GOT3 (cell line): ENCODE results near the gene DOCK9.

Experiments
- DNase-seq: peaks from one replicate; lab custom pipeline; 2025; ENCODE audit warnings: mixed read lengths; lab: John Stamatoyannopoulos, UW

Gene DOCK9

DNA sequence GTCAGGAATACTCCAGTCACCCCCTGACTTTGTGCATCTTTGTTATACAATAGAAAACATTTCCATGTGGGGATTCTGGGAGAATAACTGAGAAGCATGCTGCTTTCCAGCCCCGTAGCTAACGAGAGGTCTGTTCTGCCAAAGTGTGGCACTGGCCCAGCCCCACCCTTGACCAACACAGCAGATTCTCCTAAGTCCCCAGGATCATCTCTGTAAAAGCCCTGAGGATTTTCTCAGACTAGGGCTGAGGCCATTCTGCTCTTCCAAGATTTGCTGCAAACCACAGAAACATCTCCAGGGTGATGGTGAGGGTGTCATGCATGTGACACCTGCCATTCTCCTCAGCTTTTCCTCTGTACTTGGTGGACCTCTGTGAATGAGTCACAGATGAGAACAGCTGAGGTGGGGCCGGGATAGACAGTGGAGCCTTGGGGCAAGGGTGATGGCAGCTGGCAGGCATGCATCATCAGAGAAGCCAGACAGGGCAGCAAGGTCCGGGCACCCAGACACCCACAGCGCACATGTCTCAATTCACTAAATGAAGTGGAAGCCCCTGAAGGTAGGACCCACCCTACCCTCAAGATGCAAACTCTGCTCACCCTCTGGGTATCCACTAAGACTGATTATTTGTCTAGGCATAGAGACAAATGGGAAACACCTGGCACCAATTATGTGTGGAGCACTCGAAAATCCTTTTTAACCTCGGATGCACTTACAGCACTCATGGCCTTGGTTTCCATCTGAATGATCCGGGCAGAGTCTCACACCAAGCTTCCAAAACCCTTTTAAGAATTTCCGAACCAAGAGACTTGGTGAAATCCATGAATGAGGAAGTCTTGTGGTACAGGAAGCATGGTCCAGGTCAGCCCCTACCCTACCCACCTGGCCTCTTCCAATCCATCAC is 20.1 kb upstream of the DOCK9 start:
- no peak for DNase-seq

DNA sequence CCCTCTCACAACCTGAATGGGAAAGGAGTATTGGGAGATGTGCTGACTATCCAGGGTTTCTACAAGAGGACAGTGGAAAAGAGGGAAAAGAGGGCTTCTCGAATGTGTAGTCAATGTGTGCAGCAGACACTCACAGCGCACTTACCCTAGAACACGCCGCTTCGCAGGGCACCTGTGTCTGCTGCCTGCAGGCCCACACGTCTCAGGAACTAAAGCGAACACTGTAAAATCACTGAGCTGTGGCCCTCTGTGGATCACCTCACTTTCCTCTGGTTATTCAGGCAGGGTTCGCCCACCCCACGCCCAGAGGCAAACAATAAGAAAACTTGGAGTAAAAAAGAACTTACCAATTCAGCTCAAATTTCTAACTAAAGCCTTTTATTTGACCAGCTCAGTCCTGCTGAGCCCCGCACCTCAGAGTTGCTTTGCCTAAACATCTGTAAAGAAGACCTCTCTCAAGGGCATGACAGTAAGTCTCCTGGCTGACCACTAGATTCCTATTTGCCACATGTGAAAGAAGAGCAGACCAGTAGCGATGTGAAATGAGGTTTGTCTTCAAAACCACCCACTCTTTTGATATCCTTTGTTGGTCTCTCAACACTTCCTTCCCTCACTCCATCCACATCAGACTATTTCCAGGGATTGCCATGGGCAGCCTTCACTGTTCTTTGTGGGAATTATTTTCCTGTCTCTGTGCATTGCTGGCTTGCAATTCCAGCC is 19.3 kb upstream of the DOCK9 start:
- no peak for DNase-seq

DNA sequence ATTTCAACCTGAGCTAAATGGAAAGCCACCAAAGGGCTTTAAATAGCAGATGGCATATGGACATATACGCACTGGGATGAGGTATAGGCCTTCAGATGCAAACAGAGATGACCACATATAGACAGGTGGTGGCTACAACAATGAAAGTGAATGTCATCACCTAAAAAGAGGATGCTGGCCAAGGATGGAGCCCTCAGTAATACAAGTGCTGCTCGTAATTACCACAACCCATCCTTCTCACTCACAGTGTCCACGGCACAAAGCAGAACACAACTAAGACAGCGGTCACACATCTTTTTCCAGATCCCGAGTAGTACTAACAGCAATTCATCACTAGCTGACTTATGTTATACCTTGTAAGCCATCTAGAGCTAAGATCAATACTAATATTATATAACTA is 18.2 kb upstream of the DOCK9 start:
- DNase-seq = no peak

DNA sequence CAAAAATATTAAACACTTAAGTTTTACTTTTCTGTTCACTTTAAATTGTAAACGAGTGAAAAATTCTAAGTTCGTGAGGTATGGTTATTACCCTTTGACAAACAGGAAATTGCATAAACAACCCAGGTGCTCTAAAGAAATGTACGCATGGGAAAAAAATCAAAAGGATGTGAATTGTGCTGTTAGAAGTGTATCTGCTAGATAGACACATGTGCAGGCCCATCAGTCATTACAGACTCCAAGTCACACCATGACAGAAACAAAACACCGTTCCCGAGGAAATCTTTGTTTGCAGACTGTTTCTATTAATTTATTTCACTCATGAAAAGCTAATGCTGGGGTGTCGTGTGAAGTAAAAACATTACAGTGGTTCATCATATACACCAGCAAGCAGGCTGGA is 17.0 kb upstream of the DOCK9 start:
- DNase-seq = no peak

DNA sequence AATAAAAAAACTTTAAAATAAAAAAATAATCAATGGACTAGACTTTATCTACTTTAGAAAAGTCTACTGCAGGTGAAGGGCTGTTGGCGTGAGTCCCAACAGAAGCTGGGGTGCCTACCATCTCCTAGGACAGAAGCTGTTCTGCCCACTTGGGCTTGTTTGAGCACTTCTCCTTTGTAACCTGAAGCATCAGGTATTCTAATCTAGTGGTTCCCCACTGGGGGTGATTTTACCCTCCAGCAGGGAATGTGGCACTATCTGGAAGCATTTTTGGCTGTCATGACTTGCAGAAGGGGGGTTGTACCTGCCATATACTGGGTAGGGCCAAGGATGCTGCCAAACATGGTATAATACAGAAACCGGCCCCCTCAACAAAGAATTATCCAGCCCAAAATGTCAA is 16.2 kb upstream of the DOCK9 start:
- DNase-seq = no peak

DNA sequence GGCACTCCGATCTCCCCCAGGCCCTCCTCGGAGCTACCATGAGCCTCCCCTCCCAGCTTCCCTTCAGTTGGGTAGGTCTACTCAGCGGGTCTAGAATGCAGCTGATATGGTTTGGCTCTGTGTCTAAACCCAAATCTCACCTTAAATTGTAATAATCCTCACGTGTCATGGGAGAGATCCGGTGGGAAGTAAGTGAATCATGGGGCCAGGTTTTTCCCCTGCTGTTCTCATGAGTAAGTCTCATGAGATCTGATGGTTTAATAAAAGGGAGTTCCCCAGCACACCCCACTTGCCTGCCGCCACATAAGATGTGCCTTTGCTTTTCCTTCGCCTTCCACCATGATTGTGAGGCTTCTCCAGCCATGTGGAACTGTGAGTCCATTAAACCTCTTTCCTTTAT is 14.5 kb upstream of the DOCK9 start:
- DNase-seq = no peak

DNA sequence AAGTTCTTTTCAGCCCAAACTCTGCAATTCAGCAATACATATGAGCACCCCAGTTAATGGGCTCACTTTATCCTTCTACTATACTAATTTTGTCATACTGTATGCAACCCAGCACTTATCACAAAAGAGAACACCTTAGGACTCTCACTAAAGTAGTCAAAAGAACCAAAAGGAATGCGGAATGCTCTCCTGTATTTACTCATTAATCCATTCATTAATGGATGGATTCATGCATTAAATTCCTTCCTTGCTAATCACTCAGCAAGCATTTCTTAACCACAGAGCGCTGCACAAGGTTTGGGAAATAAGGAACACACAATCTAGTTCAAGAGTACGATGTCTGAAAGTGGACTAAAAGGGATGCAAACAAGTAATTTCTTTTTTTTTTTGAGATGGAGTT is 12.8 kb upstream of the DOCK9 start:
- DNase-seq = no peak

DNA sequence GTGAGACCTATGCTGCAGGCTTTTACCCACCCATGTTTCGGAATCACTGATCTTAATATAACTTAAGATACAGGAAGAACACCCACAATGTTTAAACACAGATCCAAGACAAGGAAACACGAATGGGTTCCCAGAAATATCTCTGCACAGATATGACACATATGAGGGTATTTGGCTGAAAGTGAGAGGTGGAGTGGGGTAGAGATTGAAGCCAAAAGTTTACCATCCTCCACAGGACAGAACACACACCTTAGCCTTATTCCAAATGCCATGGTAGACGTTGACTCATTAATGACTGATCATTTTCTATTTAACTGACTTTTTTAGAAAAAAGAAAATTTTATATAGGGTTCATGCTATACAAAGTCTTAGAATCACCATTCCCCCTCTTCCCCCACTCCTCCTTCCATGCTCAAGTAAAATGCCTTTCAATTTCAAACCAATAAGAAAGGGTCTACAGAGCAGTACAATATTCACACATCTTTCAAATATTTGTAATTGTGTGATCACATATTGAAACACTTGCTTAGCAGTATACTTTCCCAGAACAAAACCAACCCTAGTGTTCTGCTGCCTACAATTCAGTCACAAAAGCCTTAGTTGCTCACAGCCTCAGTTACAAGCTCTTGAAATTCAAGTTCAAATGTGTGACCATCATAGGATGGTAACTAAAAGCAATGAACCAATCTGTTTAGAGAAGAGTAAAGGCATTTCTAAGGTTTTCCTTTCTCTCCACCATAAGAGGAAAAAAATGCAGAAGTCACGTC is 11.8 kb upstream of the DOCK9 start:
- DNase-seq = no peak

DNA sequence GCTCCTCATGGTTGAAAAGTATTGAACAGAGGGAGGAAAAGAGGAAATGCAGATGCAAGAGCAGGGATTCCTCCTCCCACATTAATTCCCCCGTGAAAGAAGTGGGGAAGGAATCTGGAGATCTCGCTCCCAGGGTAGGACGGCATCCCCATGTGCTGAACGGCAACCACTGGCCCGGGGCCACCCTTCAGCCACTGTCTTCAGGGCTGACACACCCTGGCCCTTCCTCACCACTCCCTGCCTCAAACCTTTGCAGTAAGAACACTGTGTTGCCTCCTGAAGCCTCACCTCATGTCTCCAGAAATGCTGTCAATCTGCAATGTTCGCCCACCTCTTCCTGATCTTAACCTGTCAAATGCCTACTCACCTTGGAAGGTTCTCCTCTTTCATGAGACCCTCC is 10.9 kb upstream of the DOCK9 start:
- no peak for DNase-seq

DNA sequence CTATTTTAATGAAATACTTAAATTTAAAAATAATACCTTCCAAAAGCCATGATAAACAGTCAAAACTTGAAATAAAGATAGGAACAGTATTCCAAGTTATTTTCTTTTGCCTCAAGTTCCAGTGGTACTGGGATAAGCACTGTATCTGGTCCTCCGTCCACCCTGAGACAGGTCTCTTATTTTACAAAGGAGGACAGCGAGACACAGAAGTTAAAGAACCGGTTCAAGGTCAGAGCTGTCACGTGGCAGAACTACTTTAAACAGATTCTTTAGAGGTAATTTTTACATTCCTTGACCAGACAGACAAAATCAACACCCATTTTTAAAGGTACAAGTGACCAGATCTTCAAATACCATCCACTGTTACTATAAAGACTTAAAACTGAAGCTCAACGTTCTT is 10.4 kb upstream of the DOCK9 start:
- no peak for DNase-seq

DNA sequence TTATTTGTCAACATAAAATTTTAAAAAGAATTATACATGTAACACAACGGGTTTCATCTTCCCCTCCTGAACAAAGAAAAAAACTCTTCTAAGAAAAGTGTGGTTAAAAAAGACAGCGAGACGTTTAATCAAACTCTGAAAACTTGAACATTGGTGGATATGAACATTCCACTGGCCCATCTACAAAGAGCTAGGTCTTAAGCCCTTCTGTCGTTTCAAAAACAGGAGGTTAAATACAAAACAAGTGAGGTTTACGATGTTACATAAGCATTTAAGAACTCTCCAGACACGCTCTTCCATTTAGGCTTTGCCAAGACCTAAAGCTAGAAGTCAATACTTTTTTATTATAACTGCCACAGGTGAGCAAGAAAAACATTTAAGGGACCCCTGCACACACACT is 9.4 kb upstream of the DOCK9 start:
- DNase-seq = no peak

DNA sequence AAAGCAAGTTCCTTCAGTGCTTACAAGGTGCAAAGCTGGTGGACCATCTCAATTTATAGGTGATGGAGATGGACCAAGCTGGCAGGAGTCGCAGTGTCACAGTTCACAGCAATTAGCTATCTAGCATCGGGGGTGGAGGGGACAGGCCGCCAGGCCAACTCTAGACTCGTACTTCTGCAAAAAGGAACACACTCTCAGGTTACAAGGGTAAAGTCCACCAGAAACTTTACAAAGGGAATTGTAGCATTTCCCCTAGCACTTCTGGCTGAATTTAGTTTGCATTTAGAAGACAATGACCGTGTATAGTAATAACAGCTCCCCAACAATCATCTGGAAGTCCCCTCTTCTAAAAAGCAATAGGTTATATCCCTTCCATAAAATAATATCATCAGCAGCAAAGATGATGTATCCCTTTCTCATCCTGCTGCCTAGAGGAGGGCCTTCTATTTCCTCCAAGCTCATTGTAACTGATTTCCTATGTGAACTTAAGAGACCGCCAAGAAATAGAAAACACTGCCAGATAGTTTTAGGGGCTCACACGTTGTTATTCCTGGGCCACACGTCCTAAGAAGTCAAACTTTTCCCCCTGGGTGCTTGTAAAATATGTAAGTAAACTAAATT is 8.5 kb upstream of the DOCK9 start:
- DNase-seq = no peak

DNA sequence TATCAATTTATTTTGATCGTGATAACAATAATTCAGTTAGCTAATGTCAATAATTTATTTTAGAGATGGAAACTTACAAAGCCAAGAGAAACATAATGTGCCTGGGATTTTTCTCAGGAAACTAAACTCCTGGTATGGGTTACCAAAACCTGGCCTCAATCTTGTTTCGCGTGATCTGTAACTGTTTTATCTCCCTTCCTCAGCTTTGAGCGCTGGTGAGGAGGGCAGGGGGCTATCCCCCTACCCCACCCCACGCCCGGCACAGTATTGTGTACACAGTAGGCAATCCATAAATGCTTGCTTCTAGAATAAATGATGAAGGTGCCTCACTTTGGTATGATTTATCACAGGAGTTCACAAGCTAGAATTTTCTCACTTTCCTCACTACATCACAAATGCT is 7.7 kb upstream of the DOCK9 start:
- no peak for DNase-seq

DNA sequence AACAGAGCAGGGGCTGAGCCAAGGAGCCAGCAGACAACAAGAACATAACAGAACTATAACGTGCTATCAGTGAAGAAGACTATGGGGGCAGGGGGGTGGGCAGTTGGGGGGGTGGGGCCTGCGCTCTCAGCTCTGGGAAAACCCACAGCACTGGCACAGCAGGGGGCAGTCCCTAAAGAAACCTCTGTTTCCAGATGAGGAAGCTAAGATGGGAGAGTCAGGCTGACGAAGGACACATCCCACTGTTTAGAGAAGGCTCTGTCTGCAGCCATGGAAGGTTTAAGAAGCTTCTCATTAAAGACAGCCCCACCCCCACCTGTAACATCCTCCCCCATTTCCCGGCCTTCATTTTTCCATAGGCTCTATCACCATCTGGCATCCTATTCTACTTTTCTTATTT is 7.1 kb upstream of the DOCK9 start:
- DNase-seq = no peak

DNA sequence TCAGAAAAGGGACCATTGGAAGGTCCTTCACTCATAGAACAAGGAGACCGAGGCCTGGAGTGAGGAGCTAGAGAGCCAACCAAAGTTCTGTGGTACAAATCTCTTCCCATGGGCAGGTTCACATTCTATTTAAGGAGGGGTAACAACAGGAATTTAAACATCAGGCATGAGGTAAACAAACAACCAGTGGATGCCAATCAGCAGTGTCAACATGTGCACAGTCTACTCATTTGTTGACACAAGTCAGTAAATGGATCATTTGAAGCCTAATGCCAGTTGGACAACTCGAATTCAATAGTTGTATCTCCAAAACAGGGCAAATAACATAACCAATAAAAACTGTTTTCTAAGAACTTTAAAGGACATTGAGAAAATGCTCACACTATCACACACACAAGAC is 6.3 kb upstream of the DOCK9 start:
- no peak for DNase-seq

DNA sequence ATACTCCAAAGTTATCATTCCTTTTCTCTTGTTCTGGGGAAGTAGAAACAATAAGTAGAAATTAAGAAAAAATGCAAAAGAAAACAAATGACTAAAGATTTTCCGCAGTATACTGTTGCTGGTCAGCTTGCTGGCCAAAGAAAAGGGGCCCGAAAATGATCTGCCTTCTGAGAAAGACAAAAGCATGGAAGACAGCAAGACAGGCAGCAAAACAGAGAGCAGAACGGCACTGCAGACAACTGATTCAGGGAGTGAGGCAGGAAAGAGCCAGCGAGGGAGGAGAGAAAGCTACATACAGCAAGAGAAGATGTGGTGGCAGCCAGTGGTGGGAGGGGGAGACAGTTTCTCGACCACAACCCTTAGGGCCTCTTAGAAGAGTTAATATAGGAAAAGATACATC is 5.3 kb upstream of the DOCK9 start:
- DNase-seq = no peak

DNA sequence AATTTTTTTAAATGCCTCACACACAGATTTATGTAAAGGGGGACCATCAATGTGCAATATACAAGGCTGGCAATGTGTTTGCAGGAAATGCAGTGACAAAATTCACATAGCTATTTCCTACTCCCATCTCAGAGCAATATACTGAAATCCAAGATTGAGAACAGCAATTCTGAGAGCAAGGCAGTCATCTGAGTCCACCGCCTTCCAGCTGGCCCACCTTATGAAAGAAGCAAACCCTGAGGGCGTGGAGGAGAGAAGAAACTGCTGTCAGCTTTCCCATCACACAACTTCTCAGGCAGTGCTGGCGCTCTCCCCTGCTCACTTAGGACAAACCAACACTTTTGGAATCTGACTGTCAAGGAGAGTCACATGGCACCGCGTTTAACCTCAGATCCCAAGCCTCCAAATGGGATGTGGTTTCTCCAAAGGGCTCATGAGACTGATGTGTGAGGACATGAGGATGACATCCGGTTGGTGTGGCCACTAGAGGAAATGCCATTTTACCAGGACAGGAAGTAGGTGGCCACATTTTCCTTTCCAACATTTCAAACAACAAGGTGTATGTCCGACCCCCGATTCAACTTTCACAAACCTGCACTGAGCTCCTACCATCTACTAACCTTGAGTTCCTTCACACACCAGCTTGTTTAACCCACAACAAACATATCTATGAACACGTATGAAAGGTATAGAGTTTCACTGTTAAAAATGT is 3.7 kb upstream of the DOCK9 start:
- no peak for DNase-seq

DNA sequence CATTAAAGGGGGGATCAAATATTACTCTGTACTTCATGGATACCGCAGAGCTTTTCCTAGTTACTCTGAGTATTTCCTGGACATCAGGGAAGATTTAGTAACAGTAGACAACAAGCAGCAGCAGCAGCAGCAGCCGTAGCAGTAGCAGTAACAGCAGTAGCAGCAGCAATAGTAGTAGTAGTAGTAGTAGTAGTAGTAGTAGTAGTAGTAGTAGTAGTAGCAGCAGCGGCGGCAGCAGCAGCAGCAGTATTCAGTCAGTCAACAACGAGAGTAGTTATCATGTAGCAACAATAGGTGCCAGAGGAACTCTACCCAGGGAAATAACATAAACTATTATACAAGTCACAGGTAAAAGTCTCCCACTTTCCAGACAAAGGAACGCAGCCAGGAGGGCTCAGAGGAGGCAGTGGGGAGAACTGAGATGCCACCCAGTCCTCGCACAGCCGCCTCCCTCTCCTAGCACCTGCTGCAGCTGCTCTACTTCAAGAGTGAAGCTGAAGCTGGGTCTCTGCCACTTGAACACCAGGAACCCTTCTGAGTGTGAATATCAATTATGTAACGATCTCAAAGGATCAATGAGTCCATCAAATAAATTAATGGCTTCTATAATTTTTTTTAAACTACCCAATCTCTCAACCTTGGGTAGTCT is 1.3 kb upstream of the DOCK9 start:
- DNase-seq = no peak

DNA sequence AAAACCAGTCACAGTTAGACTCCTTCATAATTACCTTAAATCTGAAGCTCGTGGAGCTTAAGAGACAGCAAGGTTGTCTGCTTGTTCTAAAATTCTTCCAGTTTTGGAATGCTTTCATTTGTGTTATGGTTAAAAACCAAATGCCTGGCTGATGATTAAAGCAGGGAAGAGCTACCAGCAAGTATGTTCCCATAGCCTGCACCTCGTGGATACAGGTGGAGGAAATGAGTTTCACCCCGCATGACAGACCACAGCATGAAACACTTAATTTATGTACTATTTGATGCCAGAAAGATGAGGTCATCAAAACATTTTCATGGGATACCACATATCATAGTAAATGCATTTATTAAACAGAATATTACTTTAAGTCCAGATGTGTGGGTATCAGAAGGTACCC is 416 bp upstream of the DOCK9 start:
- no peak for DNase-seq

DNA sequence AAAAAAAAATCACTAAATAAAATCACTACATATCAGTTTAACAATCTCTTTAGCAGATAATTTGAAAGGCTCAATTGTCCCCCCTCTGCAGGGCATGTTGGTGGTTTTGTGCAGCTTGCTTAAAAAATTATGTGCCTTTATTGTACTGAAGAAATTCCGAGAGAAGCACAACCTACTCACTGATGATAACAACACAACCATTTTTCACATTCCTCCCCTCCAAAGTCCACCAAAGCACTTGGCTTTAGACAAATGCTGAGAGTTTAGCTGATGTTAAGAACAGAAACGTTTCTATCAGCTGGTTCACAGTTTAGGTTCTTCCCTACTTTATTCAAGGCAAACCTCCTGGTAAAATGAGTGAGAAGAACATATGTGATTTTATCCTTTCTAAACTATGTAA is 923 bp downstream of the DOCK9 start:
- no peak for DNase-seq

DNA sequence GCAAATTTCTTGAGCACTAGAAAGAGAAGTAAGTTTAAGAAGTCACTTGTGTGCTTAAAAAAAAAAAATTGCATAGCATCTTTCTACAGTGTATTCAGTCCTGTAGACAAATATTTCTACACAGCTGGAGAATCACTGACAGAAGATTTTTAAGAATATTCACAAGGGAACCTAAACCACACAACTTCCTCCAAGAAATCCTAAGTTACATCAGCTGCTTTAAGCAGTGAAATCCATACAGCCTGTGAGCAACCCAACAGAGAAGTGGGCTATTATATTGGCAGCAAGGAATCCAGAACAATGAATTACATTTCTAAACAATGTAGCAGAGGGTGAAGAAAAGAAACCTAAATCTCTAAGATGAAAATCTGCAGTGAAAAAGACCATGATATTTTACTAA is 1.5 kb downstream of the DOCK9 start:
- DNase-seq = no peak
